HCT116 (cell line): ENCODE measurements around the gene FAM184A. TPM values are rescaled to one million over a fixed set of nuclear protein-coding genes. Genes with fewer than 3 reads are reported as not detected.

Experiments
- ATAC-seq: fragments of 200-7000 bp; cut with Tn5 transposase; 2 replicates; pipeline ENCODE4 v1.9.1; 2020; ENCODE audit warnings: mild to moderate bottlenecking, moderate library complexity
- BruUV-seq: library from RNA; stranded (reverse); fragments of 400-500 nt; replicated peaks from 2 replicates; lab custom pipeline; 2021; lab: Mats Ljungman, UMichigan
- CTCF ChIA-PET: fragments of 300-600 bp; sonication (Branson Sonifier 250); formaldehyde crosslinking; loops from one replicate; lab custom pipeline; 2021; ENCODE audit warnings: antibody characterized with exemption; lab: Charles Lee
- POLR2A ChIA-PET: fragments of 300-600, 350-600 bp; sonication (Branson Sonifier 250); formaldehyde crosslinking; loops from one replicate; lab custom pipeline; 2021; ENCODE audit warnings: antibody characterized with exemption; lab: Charles Lee
- RAD21 ChIA-PET, 2 experiments: fragments of 300-600 bp; sonication (Branson Sonifier 250); formaldehyde crosslinking; loops; one replicate each; lab custom pipeline; 2023; ENCODE audit warnings: low total read pairs in 2 of 2; ENCODE audit not compliant: uncharacterized antibody in 2 of 2, unreplicated experiment in 2 of 2, low non-redundant PET in 1 of 2; lab: Charles Lee
- DNase-seq: peaks from one replicate; pipeline ENCODE4 v3.0.0-alpha.2; 2010; ENCODE audit warnings: low read depth, low spot score
- H2AFZ ChIP-seq: fragments of 200-600 bp; shearing (Covaris generic), sonication (generic); 2 replicates; pipeline ENCODE4 v1.6.1; 2017; ENCODE audit warnings: low read depth, mixed run types, mixed read lengths, antibody characterized with exemption, low read length; ENCODE audit not compliant: poor library complexity, severe bottlenecking
- H3K27ac ChIP-seq: 2 replicates; pipeline ENCODE4 v1.5.1; 2012; ENCODE audit warnings: low read depth, low read length
- H3K27me3 ChIP-seq: fragments of 200-600 bp; sonication (generic); 2 replicates; pipeline ENCODE4 v1.6.1; 2016; ENCODE audit warnings: mixed run types, low read length, mixed read lengths; ENCODE audit not compliant: insufficient read depth
- H3K36me3 ChIP-seq, 2 experiments: fragments of 200-500 bp in 1 of 2; fragments of 200-600 bp in 1 of 2; sonication (Bioruptor generic) in 1 of 2; sonication (generic) in 1 of 2; 2 replicates each; pipeline versions ENCODE4 v1.5.1 to v1.6.1; 2014 to 2016; ENCODE audit warnings: low read length in 2 of 2, inconsistent platforms in 1 of 2, mixed read lengths in 1 of 2, mixed run types in 1 of 2; ENCODE audit not compliant: insufficient read depth in 2 of 2, control insufficient read depth in 1 of 2
- H3K4me1 ChIP-seq, 2 experiments: fragments of 200-600 bp in 1 of 2; sonication (generic) in 1 of 2; 2 replicates each; pipeline versions ENCODE4 v1.5.1 to v1.6.1; 2012 to 2017; ENCODE audit warnings: low read length in 2 of 2, inconsistent platforms in 1 of 2, mild to moderate bottlenecking in 1 of 2, mixed read lengths in 1 of 2, mixed run types in 1 of 2, moderate library complexity in 1 of 2; ENCODE audit not compliant: insufficient read depth in 2 of 2, control insufficient read depth in 1 of 2
- H3K4me2 ChIP-seq: fragments of 200-600 bp; sonication (generic); 2 replicates; pipeline ENCODE4 v1.6.1; 2017; ENCODE audit warnings: mixed run types, low read length, mixed read lengths
- H3K4me3 ChIP-seq, 2 experiments: fragments of 200-600 bp in 1 of 2; sonication (generic) in 1 of 2; replicated peaks in 1 of 2; 2 replicates each; pipeline ENCODE4 v1.5.1; 2011 to 2016; ENCODE audit warnings: low read length in 2 of 2, control low read depth in 1 of 2, low read depth in 1 of 2, mild to moderate bottlenecking in 1 of 2, mixed read lengths in 1 of 2, mixed run types in 1 of 2
- H3K79me2 ChIP-seq: fragments of 200-600 bp; sonication (generic); 2 replicates; pipeline ENCODE4 v1.6.1; 2017; ENCODE audit warnings: mild to moderate bottlenecking, mixed run types, low read length, moderate library complexity, mixed read lengths; ENCODE audit not compliant: insufficient read depth
- H3K9ac ChIP-seq: fragments of 200-600 bp; sonication (generic); 2 replicates; pipeline ENCODE4 v1.6.1; 2016; ENCODE audit warnings: low read length, mixed read lengths
- H3K9me2 ChIP-seq: fragments of 200-600 bp; sonication (generic), shearing (Covaris generic); 2 replicates; pipeline ENCODE4 v1.6.1; 2017; ENCODE audit warnings: mixed run types, mild to moderate bottlenecking, moderate library complexity; ENCODE audit not compliant: insufficient read depth
- H3K9me3 ChIP-seq, 2 experiments: fragments of 200-500 bp in 1 of 2; fragments of 200-600 bp in 1 of 2; sonication (Bioruptor generic) in 1 of 2; sonication (generic) in 1 of 2; 2 replicates each; pipeline ENCODE4 v1.6.1; 2014 to 2017; ENCODE audit warnings: low read length in 2 of 2, mixed read lengths in 2 of 2, inconsistent platforms in 1 of 2, low read depth in 1 of 2, mild to moderate bottlenecking in 1 of 2, mixed run types in 1 of 2, moderate library complexity in 1 of 2; ENCODE audit not compliant: control insufficient read depth in 1 of 2, insufficient read depth in 1 of 2
- H4K20me1 ChIP-seq: fragments of 200-600 bp; sonication (generic), shearing (Covaris generic); 2 replicates; pipeline ENCODE4 v1.6.1; 2017; ENCODE audit warnings: mixed run types, mild to moderate bottlenecking, moderate library complexity; ENCODE audit not compliant: insufficient read depth
- CBX3 ChIP-seq: IDR thresholded peaks from 2 replicates; pipeline ENCODE4 v1.6.1; 2012; ENCODE audit warnings: low read depth
- CEBPB ChIP-seq: IDR thresholded peaks from 2 replicates; pipeline ENCODE4 v1.6.1; 2012; ENCODE audit warnings: low read depth
- ELF1 ChIP-seq: IDR thresholded peaks from 2 replicates; pipeline ENCODE4 v1.6.1; 2012; ENCODE audit warnings: low read depth, borderline replicate concordance
- EZH2 ChIP-seq: fragments of 200-600 bp; sonication (generic); IDR thresholded peaks from 2 replicates; pipeline ENCODE4 v1.6.1; 2017; ENCODE audit warnings: antibody characterized with exemption, mixed run types
- JUND ChIP-seq: IDR thresholded peaks from 2 replicates; pipeline ENCODE4 v1.6.1; 2012
- POLR2A ChIP-seq: IDR thresholded peaks from 2 replicates; pipeline ENCODE4 v1.7.0; 2011; ENCODE audit warnings: borderline replicate concordance; ENCODE audit not compliant: insufficient read depth, insufficient read length; ENCODE audit errors: extremely low read depth
- POLR2AphosphoS5 ChIP-seq: IDR thresholded peaks from 2 replicates; pipeline ENCODE4 v1.6.1; 2011; ENCODE audit warnings: mild to moderate bottlenecking, low read depth, low read length, moderate library complexity
- SP1 ChIP-seq: IDR thresholded peaks from 2 replicates; pipeline ENCODE4 v1.6.1; 2012; ENCODE audit warnings: low read depth
- TCF7L2 ChIP-seq: IDR thresholded peaks from 2 replicates; pipeline ENCODE4 v1.7.0; 2011; ENCODE audit warnings: borderline replicate concordance, inconsistent platforms; ENCODE audit not compliant: insufficient read depth, insufficient read length; ENCODE audit errors: extremely low read depth
- ZNF274 ChIP-seq: fragments of 200-500 bp; sonication (Bioruptor generic); IDR thresholded peaks from 2 replicates; pipeline ENCODE4 v1.6.1; 2014; ENCODE audit warnings: mild to moderate bottlenecking, low read depth, low read length, inconsistent platforms
- intact Hi-C: fragments of 100-400 bp; cut with micrococcal nuclease; formaldehyde crosslinking; loops from 2 replicates; pipeline ENCODE4 v1.10.0; 2022
- total RNA-seq: library from RNA; stranded (reverse); gene quantifications from one replicate; pipeline ENCODE4 v1.2.1, GENCODE V29; 2021; ENCODE audit not compliant: unreplicated experiment
- TF ChIP-seq, protein P1 (sequence below): IDR thresholded peaks from 2 replicates; pipeline ENCODE4 v1.6.1; 2012
- TF ChIP-seq, protein P2 (sequence below): IDR thresholded peaks from 2 replicates; pipeline ENCODE4 v1.6.1; 2011; ENCODE audit warnings: mild to moderate bottlenecking, low read length, moderate library complexity; ENCODE audit not compliant: insufficient replicate concordance; ENCODE audit errors: extremely low read depth
- TF ChIP-seq, protein P3 (sequence below): IDR thresholded peaks from 2 replicates; pipeline ENCODE4 v1.6.1; 2012; ENCODE audit warnings: low read depth
- TF ChIP-seq, protein P4 (sequence below): IDR thresholded peaks from 2 replicates; pipeline ENCODE4 v1.6.1; 2012

FAM184A gene
- total RNA-seq, 1 experiment from 2014 or later = 2.4 TPM

DNA sequence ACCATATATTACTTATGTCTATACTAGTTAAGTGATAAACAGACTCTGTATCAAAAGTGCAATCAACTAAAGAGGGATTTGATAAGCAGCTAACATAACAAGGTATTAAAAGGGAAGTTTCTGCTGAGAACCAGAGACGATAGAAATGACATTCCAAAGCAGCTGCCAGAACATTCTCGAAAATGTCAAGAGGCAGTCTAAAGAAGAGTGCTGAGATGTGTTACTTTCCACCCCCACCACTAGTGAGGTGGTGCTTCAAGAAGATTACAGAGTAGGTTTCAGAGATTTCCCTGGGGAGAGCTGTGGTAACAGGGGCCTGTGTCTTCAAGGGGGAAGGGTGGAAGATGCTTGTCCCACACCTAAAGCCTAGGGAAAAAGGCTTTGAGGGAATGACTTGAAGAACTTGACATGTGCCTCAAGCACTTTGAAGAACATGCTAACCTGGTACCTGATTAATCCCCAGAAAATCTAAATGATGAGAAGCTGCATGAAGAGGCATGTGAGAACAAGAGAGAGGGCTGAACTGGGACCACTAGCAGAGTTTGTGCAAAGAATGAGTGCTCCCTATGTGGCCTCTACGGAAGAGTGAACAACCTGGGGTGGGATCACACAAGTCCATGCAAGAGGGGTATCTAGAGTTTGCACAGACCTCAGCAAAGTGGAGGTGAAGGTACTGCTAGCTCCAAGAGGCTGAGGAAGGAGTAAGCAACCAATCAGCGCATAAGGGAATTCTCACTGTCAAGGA lies 5.0 kb downstream of the FAM184A start:
- CTCF ChIA-PET = interaction anchor here (1.4 kb wide), 1 partner anchor 37 kb away, joined by 3 read pairs; no protein-coding TSS in a partner anchor
- no TSS peak for BruUV-seq
- no peaks in the 10 kb centered on the region for H3K9me2 ChIP-seq
- H3K4me2 ChIP-seq = no peak overlapping the region
- H3K36me3 ChIP-seq = no peaks in the 10 kb centered on the region
- ATAC-seq (no peak), DNase-seq (no peak)
- no peaks in the 10 kb centered on the region for H3K27me3 ChIP-seq
- TF ChIP-seq CBX3 (no peak), POLR2AphosphoS5 (no peak), CEBPB (no peak)
- TF ChIP-seq, protein P1, sequence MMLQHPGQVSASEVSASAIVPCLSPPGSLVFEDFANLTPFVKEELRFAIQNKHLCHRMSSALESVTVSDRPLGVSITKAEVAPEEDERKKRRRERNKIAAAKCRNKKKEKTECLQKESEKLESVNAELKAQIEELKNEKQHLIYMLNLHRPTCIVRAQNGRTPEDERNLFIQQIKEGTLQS = no peak
- H3K79me2 ChIP-seq = no peaks in the 10 kb centered on the region
- H2AFZ ChIP-seq = no peak overlapping the region
- intact Hi-C loops = no loop called here
- no peaks in the 10 kb centered on the region for H4K20me1 ChIP-seq
- no peak overlapping the region for H3K9ac ChIP-seq
- H3K4me3 ChIP-seq = no peak overlapping the region
- no peak overlapping the region for H3K27ac ChIP-seq
- POLR2A ChIA-PET = no interaction called here
- H3K4me1 ChIP-seq = peaks cover 0 to 6% of the 10 kb centered on the region in 2 experiments; a peak in 1 of 4 replicates
- H3K9me3 ChIP-seq = no peaks in the 10 kb centered on the region
- RAD21 ChIA-PET = no interaction called here

DNA sequence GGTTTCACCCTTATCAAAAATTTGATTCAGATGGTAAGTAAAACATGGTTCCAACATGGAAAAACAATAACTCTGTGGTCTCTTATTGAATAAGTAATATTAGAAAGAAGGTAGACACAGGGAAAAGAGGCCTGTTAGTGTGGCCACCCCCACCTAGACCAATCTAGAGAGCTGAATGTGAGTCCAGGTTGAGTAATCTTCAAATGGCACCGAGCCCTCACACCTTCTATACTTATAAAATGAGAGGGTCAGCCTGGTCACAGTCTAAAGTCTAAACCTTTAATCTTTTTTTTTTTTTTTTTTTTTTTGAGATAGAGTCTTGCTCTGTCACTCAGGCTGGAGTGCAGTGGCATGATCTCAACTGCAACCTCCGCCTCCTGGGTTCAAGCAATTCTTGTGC lies 6.9 kb downstream of the FAM184A start:
- RAD21 ChIA-PET = no interaction called here
- ATAC-seq = no peak
- no peak overlapping the region for H3K4me2 ChIP-seq
- no peaks in the 10 kb centered on the region for H4K20me1 ChIP-seq
- no peaks in the 10 kb centered on the region for H3K9me3 ChIP-seq
- POLR2A ChIA-PET = no interaction called here
- H3K27ac ChIP-seq = no peak overlapping the region
- no peak overlapping the region for H3K9ac ChIP-seq
- no TSS peak for BruUV-seq
- no peak for DNase-seq
- H2AFZ ChIP-seq = no peak overlapping the region
- no peak overlapping the region for H3K4me3 ChIP-seq
- no peaks in the 10 kb centered on the region for H3K27me3 ChIP-seq
- no peaks in the 10 kb centered on the region for H3K4me1 ChIP-seq
- intact Hi-C loops = no loop called here
- CTCF ChIA-PET = no interaction called here
- no peaks in the 10 kb centered on the region for H3K36me3 ChIP-seq
- H3K79me2 ChIP-seq = no peaks in the 10 kb centered on the region
- no peaks in the 10 kb centered on the region for H3K9me2 ChIP-seq
- TF ChIP-seq, protein P2, sequence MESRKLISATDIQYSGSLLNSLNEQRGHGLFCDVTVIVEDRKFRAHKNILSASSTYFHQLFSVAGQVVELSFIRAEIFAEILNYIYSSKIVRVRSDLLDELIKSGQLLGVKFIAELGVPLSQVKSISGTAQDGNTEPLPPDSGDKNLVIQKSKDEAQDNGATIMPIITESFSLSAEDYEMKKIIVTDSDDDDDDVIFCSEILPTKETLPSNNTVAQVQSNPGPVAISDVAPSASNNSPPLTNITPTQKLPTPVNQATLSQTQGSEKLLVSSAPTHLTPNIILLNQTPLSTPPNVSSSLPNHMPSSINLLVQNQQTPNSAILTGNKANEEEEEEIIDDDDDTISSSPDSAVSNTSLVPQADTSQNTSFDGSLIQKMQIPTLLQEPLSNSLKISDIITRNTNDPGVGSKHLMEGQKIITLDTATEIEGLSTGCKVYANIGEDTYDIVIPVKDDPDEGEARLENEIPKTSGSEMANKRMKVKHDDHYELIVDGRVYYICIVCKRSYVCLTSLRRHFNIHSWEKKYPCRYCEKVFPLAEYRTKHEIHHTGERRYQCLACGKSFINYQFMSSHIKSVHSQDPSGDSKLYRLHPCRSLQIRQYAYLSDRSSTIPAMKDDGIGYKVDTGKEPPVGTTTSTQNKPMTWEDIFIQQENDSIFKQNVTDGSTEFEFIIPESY = no peak
- TF ChIP-seq, protein P3, sequence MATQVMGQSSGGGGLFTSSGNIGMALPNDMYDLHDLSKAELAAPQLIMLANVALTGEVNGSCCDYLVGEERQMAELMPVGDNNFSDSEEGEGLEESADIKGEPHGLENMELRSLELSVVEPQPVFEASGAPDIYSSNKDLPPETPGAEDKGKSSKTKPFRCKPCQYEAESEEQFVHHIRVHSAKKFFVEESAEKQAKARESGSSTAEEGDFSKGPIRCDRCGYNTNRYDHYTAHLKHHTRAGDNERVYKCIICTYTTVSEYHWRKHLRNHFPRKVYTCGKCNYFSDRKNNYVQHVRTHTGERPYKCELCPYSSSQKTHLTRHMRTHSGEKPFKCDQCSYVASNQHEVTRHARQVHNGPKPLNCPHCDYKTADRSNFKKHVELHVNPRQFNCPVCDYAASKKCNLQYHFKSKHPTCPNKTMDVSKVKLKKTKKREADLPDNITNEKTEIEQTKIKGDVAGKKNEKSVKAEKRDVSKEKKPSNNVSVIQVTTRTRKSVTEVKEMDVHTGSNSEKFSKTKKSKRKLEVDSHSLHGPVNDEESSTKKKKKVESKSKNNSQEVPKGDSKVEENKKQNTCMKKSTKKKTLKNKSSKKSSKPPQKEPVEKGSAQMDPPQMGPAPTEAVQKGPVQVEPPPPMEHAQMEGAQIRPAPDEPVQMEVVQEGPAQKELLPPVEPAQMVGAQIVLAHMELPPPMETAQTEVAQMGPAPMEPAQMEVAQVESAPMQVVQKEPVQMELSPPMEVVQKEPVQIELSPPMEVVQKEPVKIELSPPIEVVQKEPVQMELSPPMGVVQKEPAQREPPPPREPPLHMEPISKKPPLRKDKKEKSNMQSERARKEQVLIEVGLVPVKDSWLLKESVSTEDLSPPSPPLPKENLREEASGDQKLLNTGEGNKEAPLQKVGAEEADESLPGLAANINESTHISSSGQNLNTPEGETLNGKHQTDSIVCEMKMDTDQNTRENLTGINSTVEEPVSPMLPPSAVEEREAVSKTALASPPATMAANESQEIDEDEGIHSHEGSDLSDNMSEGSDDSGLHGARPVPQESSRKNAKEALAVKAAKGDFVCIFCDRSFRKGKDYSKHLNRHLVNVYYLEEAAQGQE = no peak
- no peak for TF ChIP-seq JUND
- no peak for TF ChIP-seq POLR2AphosphoS5
- no peak for TF ChIP-seq SP1
- TF ChIP-seq TCF7L2 = no peak
- TF ChIP-seq ELF1 = no peak
- TF ChIP-seq, protein P1 = no peak
- TF ChIP-seq EZH2 = no peak
- TF ChIP-seq, protein P4, sequence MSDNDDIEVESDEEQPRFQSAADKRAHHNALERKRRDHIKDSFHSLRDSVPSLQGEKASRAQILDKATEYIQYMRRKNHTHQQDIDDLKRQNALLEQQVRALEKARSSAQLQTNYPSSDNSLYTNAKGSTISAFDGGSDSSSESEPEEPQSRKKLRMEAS = no peak
- TF ChIP-seq ZNF274 = no peak
- no peak for TF ChIP-seq POLR2A
